ENCODE data around the gene CASK.

DNA sequence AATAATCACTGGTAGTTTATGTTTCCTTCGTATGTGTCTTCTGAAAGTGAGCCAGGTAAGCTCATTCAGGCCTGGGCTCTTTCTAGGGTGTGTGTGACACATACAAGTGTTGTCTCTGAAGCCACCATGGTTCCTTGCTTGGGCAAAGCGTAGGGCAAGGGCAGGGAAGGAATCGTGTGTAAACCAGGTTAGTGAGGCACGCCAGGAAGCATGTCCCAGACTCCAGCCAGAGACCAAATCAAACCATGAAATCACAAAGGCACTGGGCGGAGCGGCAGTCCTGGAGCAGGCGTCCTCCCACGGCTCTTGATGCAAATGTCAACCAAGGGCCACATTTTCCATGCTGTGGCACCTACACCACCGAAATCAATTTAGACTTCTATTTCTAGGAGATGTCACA, 409.2 kb downstream of the CASK start:
- TF ChIP-seq, protein P1, sequence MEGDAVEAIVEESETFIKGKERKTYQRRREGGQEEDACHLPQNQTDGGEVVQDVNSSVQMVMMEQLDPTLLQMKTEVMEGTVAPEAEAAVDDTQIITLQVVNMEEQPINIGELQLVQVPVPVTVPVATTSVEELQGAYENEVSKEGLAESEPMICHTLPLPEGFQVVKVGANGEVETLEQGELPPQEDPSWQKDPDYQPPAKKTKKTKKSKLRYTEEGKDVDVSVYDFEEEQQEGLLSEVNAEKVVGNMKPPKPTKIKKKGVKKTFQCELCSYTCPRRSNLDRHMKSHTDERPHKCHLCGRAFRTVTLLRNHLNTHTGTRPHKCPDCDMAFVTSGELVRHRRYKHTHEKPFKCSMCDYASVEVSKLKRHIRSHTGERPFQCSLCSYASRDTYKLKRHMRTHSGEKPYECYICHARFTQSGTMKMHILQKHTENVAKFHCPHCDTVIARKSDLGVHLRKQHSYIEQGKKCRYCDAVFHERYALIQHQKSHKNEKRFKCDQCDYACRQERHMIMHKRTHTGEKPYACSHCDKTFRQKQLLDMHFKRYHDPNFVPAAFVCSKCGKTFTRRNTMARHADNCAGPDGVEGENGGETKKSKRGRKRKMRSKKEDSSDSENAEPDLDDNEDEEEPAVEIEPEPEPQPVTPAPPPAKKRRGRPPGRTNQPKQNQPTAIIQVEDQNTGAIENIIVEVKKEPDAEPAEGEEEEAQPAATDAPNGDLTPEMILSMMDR (IDR thresholded peaks at IDR 0.05), result no peak
- TF ChIP-seq POLR2A (IDR thresholded peaks at IDR 0.05), result no peak

Measured in right lobe of liver (tissue), 4 donors.